CD4-positive, alpha-beta T cell (primary cell): ENCODE measurements around the gene ZMYND10. TPM values are rescaled to one million over a fixed set of nuclear protein-coding genes. Genes with fewer than 3 reads are reported as not detected.

Source experiments
- ATAC-seq: fragments of 200-7000 bp; cut with Tn5 transposase; one replicate; pipeline ENCODE4 v1.10.0; 2022; ENCODE audit warnings: mild to moderate bottlenecking; ENCODE audit not compliant: poor library complexity
- CTCF ChIA-PET: fragments of 350-600 bp; sonication (Branson Sonifier 250); formaldehyde crosslinking; loops from one replicate; lab custom pipeline; 2021; ENCODE audit warnings: antibody characterized with exemption, inconsistent platforms; lab: Charles Lee
- POLR2A ChIA-PET: fragments of 350-600 bp; sonication (Branson Sonifier 250); formaldehyde crosslinking; loops from one replicate; lab custom pipeline; 2021; ENCODE audit warnings: antibody characterized with exemption, inconsistent platforms; lab: Charles Lee
- DNase-seq, 14 experiments: peaks; one replicate each; pipeline ENCODE4 v3.0.0-alpha.2; 2013 to 2020; ENCODE audit warnings: mixed read lengths in 2 of 14
- H3K27ac ChIP-seq, 2 donors: one replicate each; pipeline versions ENCODE4 v1.5.1 to v1.7.0; 2013; ENCODE audit warnings: low read length in 2 of 2, low read depth in 1 of 2, mild to moderate bottlenecking in 1 of 2
- H3K27me3 ChIP-seq, 2 experiments: 1 replicate in 1 of 2; 2 replicates in 1 of 2; pipeline versions ENCODE4 v1.6.1 to v1.7.0; 2013; ENCODE audit warnings: low read length in 2 of 2, control low read depth in 1 of 2, mild to moderate bottlenecking in 1 of 2, moderate library complexity in 1 of 2; ENCODE audit not compliant: insufficient read depth in 2 of 2, control insufficient read depth in 1 of 2
- H3K36me3 ChIP-seq: one replicate; pipeline ENCODE4 v1.6.1; 2013; ENCODE audit warnings: low read length, control low read depth; ENCODE audit not compliant: insufficient read depth
- H3K4me1 ChIP-seq: one replicate; pipeline ENCODE4 v1.6.1; 2013; ENCODE audit warnings: low read length, control low read depth; ENCODE audit not compliant: insufficient read depth
- H3K4me3 ChIP-seq: one replicate; pipeline ENCODE4 v1.5.1; 2013; ENCODE audit warnings: mild to moderate bottlenecking, low read length, moderate library complexity
- H3K9me3 ChIP-seq, 2 experiments: 1 replicate in 1 of 2; 2 replicates in 1 of 2; pipeline versions ENCODE4 v1.6.1 to v1.7.0; 2013; ENCODE audit warnings: low read length in 2 of 2, mild to moderate bottlenecking in 2 of 2, control low read depth in 1 of 2, moderate library complexity in 1 of 2; ENCODE audit not compliant: control insufficient read depth in 1 of 2, insufficient read depth in 1 of 2
- H3K27ac Mint-ChIP-seq: one replicate; pipeline ENCODE4 v1.8.0; 2020; ENCODE audit warnings: mixed read lengths
- H3K27me3 Mint-ChIP-seq: one replicate; pipeline ENCODE4 v1.8.0; 2021; ENCODE audit warnings: mixed read lengths
- H3K36me3 Mint-ChIP-seq: one replicate; pipeline ENCODE4 v1.8.0; 2021; ENCODE audit warnings: low read depth, mixed read lengths
- H3K4me1 Mint-ChIP-seq: one replicate; pipeline ENCODE4 v1.8.0; 2021; ENCODE audit warnings: low read depth, mixed read lengths
- H3K4me3 Mint-ChIP-seq: one replicate; pipeline ENCODE4 v1.8.0; 2020; ENCODE audit warnings: mild to moderate bottlenecking, mixed read lengths
- H3K9me3 Mint-ChIP-seq: one replicate; pipeline ENCODE4 v1.8.0; 2020; ENCODE audit warnings: mixed read lengths
- CTCF ChIP-seq: fragments of 200-600 bp; IDR thresholded peaks from one replicate; pipeline ENCODE4 v1.8.0; 2022; ENCODE audit warnings: antibody characterized with exemption, mild to moderate bottlenecking
- intact Hi-C, 2 experiments: fragments of 100-400 bp; cut with DNase I in 1 of 2; cut with micrococcal nuclease in 1 of 2; formaldehyde crosslinking; loops; one replicate each; pipeline versions ENCODE4 v1.15.1 to v1.9.0; 2023 to 2025; cut with DNase I, micrococcal nuclease
- total RNA-seq, 174 experiments: library from RNA in 2 of 174; stranded (reverse) in 2 of 174; gene quantifications; one replicate each; pipeline ENCODE4 v1.2.3 and lab custom pipeline; 2021 to 2026

ZMYND10 gene
- total RNA-seq, 2 experiments from 2014 or later: 1.7 to 1.8 TPM

- ATAC-seq (no peak), DNase-seq (no peak)
- intact Hi-C loops: no loop called here
- no peak for TF ChIP-seq CTCF
- Histone ChIP-seq H3K27me3 (no peaks in the 10 kb centered on the region), H3K36me3 (no peaks in the 10 kb centered on the region), H3K4me1 (no peaks in the 10 kb centered on the region), H3K4me3 (no peak overlapping the region), H3K27ac (no peak overlapping the region), H3K9me3 (no peaks in the 10 kb centered on the region)
- H3K27ac Mint-ChIP-seq: no peak overlapping the region
- no peaks in the 10 kb centered on the region for H3K36me3 Mint-ChIP-seq
- no peaks in the 10 kb centered on the region for H3K27me3 Mint-ChIP-seq
- no peaks in the 10 kb centered on the region for H3K4me1 Mint-ChIP-seq
- H3K4me3 Mint-ChIP-seq: no peak overlapping the region
- no peaks in the 10 kb centered on the region for H3K9me3 Mint-ChIP-seq
- ChIA-PET CTCF (no interaction called here), POLR2A (no interaction called here)
Observed at GRCh38 chr3:50378757-50379156, 33.2 kb upstream of the ZMYND10 start.

GRCh38 chr3:50378024-50378423, 32.5 kb upstream of the ZMYND10 start:
- CTCF ChIA-PET: no interaction called here
- ATAC-seq (no peak), DNase-seq (no peak)
- Mint-ChIP-seq H3K36me3 (no peaks in the 10 kb centered on the region), H3K4me3 (no peak overlapping the region), H3K9me3 (no peaks in the 10 kb centered on the region), H3K27me3 (no peaks in the 10 kb centered on the region), H3K27ac (no peak overlapping the region), H3K4me1 (peaks cover 6% of the 10 kb centered on the region)
- POLR2A ChIA-PET: no interaction called here
- no peak for TF ChIP-seq CTCF
- no peak overlapping the region for H3K4me3 ChIP-seq
- no peak overlapping the region for H3K27ac ChIP-seq
- no peaks in the 10 kb centered on the region for H3K36me3 ChIP-seq
- H3K27me3 ChIP-seq: no peaks in the 10 kb centered on the region
- H3K4me1 ChIP-seq: no peaks in the 10 kb centered on the region
- H3K9me3 ChIP-seq: no peaks in the 10 kb centered on the region
- intact Hi-C loops: no loop called here

GRCh38 chr3:50375258-50375931, 29.9 kb upstream of the ZMYND10 start:
- H3K9me3 ChIP-seq: no peaks in the 10 kb centered on the region
- Mint-ChIP-seq H3K4me1 (peaks cover 12% of the 10 kb centered on the region), H3K27ac (no peak overlapping the region), H3K36me3 (no peaks in the 10 kb centered on the region), H3K9me3 (no peaks in the 10 kb centered on the region), H3K27me3 (no peaks in the 10 kb centered on the region), H3K4me3 (no peak overlapping the region)
- no peak for DNase-seq
- CTCF ChIA-PET: no interaction called here
- POLR2A ChIA-PET: no interaction called here
- H3K36me3 ChIP-seq: no peaks in the 10 kb centered on the region
- intact Hi-C loops: no loop called here
- no peak overlapping the region for H3K27ac ChIP-seq
- no peaks in the 10 kb centered on the region for H3K27me3 ChIP-seq
- peaks cover 7% of the 10 kb centered on the region for H3K4me1 ChIP-seq
- no peak overlapping the region for H3K4me3 ChIP-seq
- TF ChIP-seq CTCF: no peak
- ATAC-seq: no peak
